Activated CD4-positive, alpha-beta T cell treated with anti-CD3 and anti-CD28 coated beads, Interleukin-2, amount 50 U/mL, for 1 hour (primary cell): ENCODE results near the gene RAB30.

Source experiments
- DNase-seq: peaks from one replicate; pipeline ENCODE4 v3.0.0-alpha.2; 2020

RAB30 gene

DNA sequence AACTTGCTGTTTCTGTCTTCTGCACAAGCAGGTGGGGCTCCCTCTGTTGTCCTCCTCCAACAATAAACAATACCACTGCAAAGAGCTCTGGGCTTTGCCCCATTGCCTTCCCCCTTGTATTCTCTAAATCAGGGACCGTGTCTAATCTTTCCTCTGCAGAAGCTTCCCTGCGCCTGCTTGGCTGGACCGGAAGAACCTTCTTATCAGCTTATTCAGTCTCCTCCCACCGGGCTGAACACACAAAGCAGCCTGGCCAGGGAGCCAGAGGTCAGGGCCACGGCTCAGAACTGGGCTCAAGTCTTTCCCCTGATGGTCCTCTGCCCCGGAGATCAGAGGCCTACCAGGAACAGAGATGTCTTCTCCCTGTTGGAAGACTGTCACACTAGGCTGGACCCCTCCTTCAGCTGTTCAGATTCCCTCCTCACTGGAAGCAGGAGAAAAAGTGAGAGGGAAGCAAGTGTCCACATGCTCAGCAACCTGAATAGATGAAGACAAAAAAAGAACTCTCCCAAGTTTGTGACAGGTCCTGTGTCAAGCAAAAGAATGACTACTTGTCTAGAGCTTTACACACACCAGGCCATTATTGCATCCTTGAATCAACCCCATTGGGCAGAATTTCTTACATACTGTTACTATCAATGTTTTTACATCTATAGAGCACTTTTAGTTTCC, 63.7 kb downstream of the RAB30 start:
- no peak for DNase-seq

DNA sequence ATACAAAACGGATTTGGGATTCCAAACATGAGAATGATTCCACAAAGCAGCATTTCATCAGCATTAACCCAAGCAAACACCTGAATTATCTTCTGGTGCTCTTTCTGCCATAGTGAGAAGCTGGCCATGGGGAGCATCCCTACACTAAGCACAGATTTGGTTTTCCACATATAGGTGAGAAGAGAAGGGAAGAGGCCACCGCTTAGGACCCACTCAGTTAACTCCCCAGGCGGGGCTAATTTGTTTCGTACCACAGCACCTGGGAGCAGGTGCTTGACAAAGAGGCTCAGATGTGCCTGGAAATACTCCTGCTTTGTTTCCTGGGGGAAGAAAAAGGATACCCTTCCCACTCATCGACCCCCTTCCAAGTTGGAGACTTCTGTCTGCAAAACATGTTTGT, 64.2 kb downstream of the RAB30 start:
- no peak for DNase-seq

GRCh38 chr11:83006877-83007330, 64.8 kb downstream of the RAB30 start:
- DNase-seq, result no peak

GRCh38 chr11:83004746-83005556, 66.7 kb downstream of the RAB30 start:
- no peak for DNase-seq

DNA sequence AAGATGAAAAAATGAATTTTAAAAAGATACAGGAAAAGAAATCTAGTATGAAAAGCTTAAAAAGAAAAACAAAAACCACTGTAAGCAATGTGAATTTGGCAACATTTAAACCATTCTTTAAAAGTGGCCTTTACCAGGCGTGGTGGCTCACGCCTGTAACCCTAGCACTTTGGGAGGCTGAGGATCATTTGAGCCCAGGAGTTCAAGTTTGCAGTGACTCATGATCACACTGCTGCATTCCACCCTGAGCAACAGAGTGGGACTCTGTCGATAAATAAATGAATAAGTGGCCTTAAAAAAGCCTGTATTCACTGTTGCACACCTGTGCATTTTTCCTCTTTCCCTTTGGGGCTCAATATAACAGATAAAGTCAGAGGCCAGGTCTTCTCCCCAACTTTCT, 69.2 kb downstream of the RAB30 start:
- DNase-seq, result no peak

GRCh38 chr11:83002053-83002452, 69.6 kb downstream of the RAB30 start:
- DNase-seq, result no peak

GRCh38 chr11:83000381-83000780, 71.3 kb downstream of the RAB30 start:
- no peak for DNase-seq

GRCh38 chr11:82999232-82999631, 72.5 kb downstream of the RAB30 start:
- no peak for DNase-seq

GRCh38 chr11:82998697-82999096, 73.0 kb downstream of the RAB30 start:
- DNase-seq, result no peak

- no peak for DNase-seq
Observed at GRCh38 chr11:82996966-82997606, 74.6 kb downstream of the RAB30 start.

GRCh38 chr11:82995754-82996398, 75.8 kb downstream of the RAB30 start:
- DNase-seq, result no peak

DNA sequence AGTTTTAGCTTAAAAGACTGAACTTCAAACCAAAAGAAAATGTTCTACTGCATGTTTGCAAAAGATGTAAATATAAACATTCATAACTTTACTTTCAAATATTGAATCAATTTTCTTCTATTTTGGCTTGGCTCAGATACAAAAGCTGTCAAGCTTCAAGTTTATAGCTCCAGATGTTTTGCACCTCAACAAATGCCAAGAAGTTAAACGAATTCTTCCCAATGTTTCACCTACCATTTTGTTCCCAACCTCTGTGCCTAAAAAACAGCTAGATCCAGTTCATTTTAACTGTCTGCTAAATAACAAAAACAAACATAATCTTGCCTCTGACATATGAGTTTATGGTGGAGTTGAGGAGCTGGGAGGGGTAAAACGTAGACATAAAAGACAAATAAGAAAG, 76.5 kb downstream of the RAB30 start:
- DNase-seq, result no peak

DNA sequence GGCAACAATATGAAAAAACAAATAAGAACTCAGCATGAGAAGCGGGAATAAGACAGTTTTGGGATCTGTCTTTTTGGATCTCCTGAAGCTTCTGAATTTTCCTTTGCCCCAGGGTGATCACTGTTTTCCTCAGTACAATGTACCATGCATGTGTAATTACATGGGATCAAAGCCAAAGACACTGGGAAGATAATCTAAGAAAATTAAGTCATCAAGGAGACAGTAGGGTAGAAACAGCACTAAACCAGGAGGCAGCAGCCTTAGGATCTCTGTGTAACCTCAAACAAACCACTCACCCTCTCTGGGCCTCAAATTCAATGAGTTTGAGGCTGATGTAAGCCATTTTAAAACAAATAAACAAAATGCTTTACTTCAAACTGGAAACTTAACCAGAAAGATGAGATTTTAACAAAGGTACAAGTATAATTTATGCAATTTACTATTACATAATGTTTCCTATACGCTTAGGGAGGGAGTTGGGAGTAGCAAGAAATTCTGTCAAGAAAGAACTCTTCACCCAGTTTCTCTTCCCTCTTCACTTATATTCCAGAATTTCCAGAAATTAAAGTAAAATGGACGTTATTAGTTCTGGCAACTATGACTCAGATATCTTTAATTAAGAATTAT, 77.0 kb downstream of the RAB30 start:
- DNase-seq, result no peak

- no peak for DNase-seq
Observed at GRCh38 chr11:82992223-82992622, 79.5 kb downstream of the RAB30 start.

- DNase-seq, result no peak
Observed at GRCh38 chr11:82989628-82990404, 81.9 kb downstream of the RAB30 start.

GRCh38 chr11:82988936-82989627, 82.6 kb downstream of the RAB30 start:
- DNase-seq, result no peak

- no peak for DNase-seq
Observed at GRCh38 chr11:82987997-82988396, 83.7 kb downstream of the RAB30 start.

- no peak for DNase-seq
Observed at GRCh38 chr11:82986446-82986845, 85.3 kb downstream of the RAB30 start.

GRCh38 chr11:82981852-82982251, 89.8 kb downstream of the RAB30 start:
- DNase-seq, result no peak

GRCh38 chr11:82980947-82981346, 90.8 kb downstream of the RAB30 start:
- no peak for DNase-seq

DNA sequence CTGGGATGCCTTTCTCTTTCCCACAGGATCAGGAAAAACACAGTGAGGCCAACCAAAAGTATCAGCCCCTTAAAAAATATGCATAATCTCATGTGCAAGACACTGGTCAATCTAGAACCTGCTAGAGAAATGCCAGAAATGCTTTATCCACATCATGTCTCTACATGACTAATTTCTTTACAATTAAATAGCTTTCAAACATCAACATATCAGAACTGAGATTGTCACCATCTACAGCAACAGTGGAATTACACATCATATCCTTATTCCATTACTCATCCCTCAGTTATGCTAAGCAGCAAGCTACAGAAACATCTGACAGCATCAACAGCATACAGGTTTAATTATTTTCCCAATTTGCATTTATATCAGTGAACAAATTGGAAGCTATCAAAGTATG, 91.4 kb downstream of the RAB30 start:
- DNase-seq, result no peak

- DNase-seq, result no peak
Observed at GRCh38 chr11:82979824-82980223, 91.9 kb downstream of the RAB30 start.
